OCI-LY1 (cell line): ENCODE measurements around the gene LIMD2.

Source experiments
- EZH2 ChIP-seq: fragments of 200-600 bp; sonication (generic), shearing (Covaris generic); IDR thresholded peaks from 2 replicates; pipeline ENCODE4 v1.8.0; 2017; ENCODE audit warnings: borderline replicate concordance, mixed run types, mild to moderate bottlenecking, antibody characterized with exemption, low read length, moderate library complexity, mixed read lengths
- TF ChIP-seq, protein P1 (sequence below): fragments of 200-600 bp; sonication (generic), shearing (Covaris generic); IDR thresholded peaks from 2 replicates; pipeline ENCODE4 v1.5.1; 2017; ENCODE audit warnings: mild to moderate bottlenecking, antibody characterized with exemption, low read length, moderate library complexity, mixed read lengths

GRCh38 chr17:63703556-63704258 lies 3.8 kb upstream of the LIMD2 start:
- TF ChIP-seq, protein P1, sequence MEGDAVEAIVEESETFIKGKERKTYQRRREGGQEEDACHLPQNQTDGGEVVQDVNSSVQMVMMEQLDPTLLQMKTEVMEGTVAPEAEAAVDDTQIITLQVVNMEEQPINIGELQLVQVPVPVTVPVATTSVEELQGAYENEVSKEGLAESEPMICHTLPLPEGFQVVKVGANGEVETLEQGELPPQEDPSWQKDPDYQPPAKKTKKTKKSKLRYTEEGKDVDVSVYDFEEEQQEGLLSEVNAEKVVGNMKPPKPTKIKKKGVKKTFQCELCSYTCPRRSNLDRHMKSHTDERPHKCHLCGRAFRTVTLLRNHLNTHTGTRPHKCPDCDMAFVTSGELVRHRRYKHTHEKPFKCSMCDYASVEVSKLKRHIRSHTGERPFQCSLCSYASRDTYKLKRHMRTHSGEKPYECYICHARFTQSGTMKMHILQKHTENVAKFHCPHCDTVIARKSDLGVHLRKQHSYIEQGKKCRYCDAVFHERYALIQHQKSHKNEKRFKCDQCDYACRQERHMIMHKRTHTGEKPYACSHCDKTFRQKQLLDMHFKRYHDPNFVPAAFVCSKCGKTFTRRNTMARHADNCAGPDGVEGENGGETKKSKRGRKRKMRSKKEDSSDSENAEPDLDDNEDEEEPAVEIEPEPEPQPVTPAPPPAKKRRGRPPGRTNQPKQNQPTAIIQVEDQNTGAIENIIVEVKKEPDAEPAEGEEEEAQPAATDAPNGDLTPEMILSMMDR = no peak
- no peak for TF ChIP-seq EZH2
